ENCODE results near the gene TRIM47.

TRIM47 gene

GRCh38 chr17:75842411-75842810 is 36.0 kb downstream of the TRIM47 start:
- WGBS (ENCODE audit: extremely low coverage, insufficient coverage, low lambda C conversion rate), result no CpG with 5 or more reads among the region's 18 CpGs
- no peak overlapping the region for H3K23ac ChIP-seq (ENCODE audit: low read length)
- no peak overlapping the region for H3K18ac ChIP-seq (ENCODE audit: low read length)
- no peaks in the 10 kb centered on the region for H3K27me3 ChIP-seq (ENCODE audit: insufficient read depth, low read length, poor library complexity)
- peaks cover 7% of the 10 kb centered on the region for H3K4me1 ChIP-seq (ENCODE audit: control insufficient read depth, low read depth, low read length)
- H3K79me2 ChIP-seq (ENCODE audit: control insufficient read depth, insufficient read depth, low read length), result no peaks in the 10 kb centered on the region
- no peak for DNase-seq
- no peak overlapping the region for H3K27ac ChIP-seq (ENCODE audit: low read depth, low read length)
- no peak overlapping the region for H3K9ac ChIP-seq (ENCODE audit: low read length)
- no peak overlapping the region for H2BK120ac ChIP-seq (ENCODE audit: low read depth, low read length)
- no peak overlapping the region for H2AK5ac ChIP-seq (ENCODE audit: low read length)
- no peak overlapping the region for H4K5ac ChIP-seq (ENCODE audit: low read length)
- H2BK15ac ChIP-seq (replicated peaks; ENCODE audit: low read depth), result no peak overlapping the region
- no peak overlapping the region for H3K4me2 ChIP-seq (ENCODE audit: low read length)
- no peak overlapping the region for H3K4ac ChIP-seq (ENCODE audit: low read depth, low read length)
- H3K56ac ChIP-seq (ENCODE audit: low read length), result no peak overlapping the region
- no peaks in the 10 kb centered on the region for H3K79me1 ChIP-seq (ENCODE audit: low read length)
- no peak overlapping the region for H2BK5ac ChIP-seq (ENCODE audit: low read length)
- H3K36me3 ChIP-seq (ENCODE audit: control insufficient read depth, insufficient read depth, low read length), result peaks cover 3% of the 10 kb centered on the region
- H4K8ac ChIP-seq (ENCODE audit: low read depth, low read length), result no peak overlapping the region
- no peak overlapping the region for H3K4me3 ChIP-seq (ENCODE audit: low read length)

- WGBS (ENCODE audit: extremely low coverage, insufficient coverage, low lambda C conversion rate), result no CpG with 5 or more reads among the region's 7 CpGs
- Histone ChIP-seq H3K79me2 (ENCODE audit: control insufficient read depth, insufficient read depth, low read length) (no peaks in the 10 kb centered on the region), H3K27me3 (ENCODE audit: insufficient read depth, low read length, poor library complexity) (no peaks in the 10 kb centered on the region), H3K56ac (ENCODE audit: low read length) (no peak overlapping the region), H3K18ac (ENCODE audit: low read length) (no peak overlapping the region), H3K4me2 (ENCODE audit: low read length) (no peak overlapping the region), H2BK120ac (ENCODE audit: low read depth, low read length) (no peak overlapping the region), H3K4ac (ENCODE audit: low read depth, low read length) (no peak overlapping the region), H2AK5ac (ENCODE audit: low read length) (no peak overlapping the region), H3K9ac (ENCODE audit: low read length) (no peak overlapping the region), H2BK5ac (ENCODE audit: low read length) (no peak overlapping the region), H2BK15ac (replicated peaks; ENCODE audit: low read depth) (no peak overlapping the region), H4K5ac (ENCODE audit: low read length) (no peak overlapping the region), H3K4me1 (ENCODE audit: control insufficient read depth, low read depth, low read length) (peaks cover 7% of the 10 kb centered on the region), H3K4me3 (ENCODE audit: low read length) (no peak overlapping the region), H3K36me3 (ENCODE audit: control insufficient read depth, insufficient read depth, low read length) (no peaks in the 10 kb centered on the region), H3K23ac (ENCODE audit: low read length) (no peak overlapping the region), H4K8ac (ENCODE audit: low read depth, low read length) (no peak overlapping the region), H3K27ac (ENCODE audit: low read depth, low read length) (no peak overlapping the region), H3K79me1 (ENCODE audit: low read length) (no peaks in the 10 kb centered on the region)
- DNase-seq, result no peak
Observed at GRCh38 chr17:75840799-75841164, 37.6 kb downstream of the TRIM47 start.

GRCh38 chr17:75839942-75840798 is 38.2 kb downstream of the TRIM47 start:
- no peak overlapping the region for H2BK15ac ChIP-seq (replicated peaks; ENCODE audit: low read depth)
- no peak overlapping the region for H2AK5ac ChIP-seq (ENCODE audit: low read length)
- no peak overlapping the region for H3K9ac ChIP-seq (ENCODE audit: low read length)
- H3K27ac ChIP-seq (ENCODE audit: low read depth, low read length), result no peak overlapping the region
- no CpG with 5 or more reads among the region's 36 CpGs for WGBS (ENCODE audit: extremely low coverage, insufficient coverage, low lambda C conversion rate)
- no peaks in the 10 kb centered on the region for H3K79me2 ChIP-seq (ENCODE audit: control insufficient read depth, insufficient read depth, low read length)
- H3K4me2 ChIP-seq (ENCODE audit: low read length), result no peak overlapping the region
- no peak overlapping the region for H4K8ac ChIP-seq (ENCODE audit: low read depth, low read length)
- no peak overlapping the region for H3K4ac ChIP-seq (ENCODE audit: low read depth, low read length)
- no peak overlapping the region for H3K4me3 ChIP-seq (ENCODE audit: low read length)
- no peak overlapping the region for H2BK5ac ChIP-seq (ENCODE audit: low read length)
- peaks cover 7% of the 10 kb centered on the region for H3K4me1 ChIP-seq (ENCODE audit: control insufficient read depth, low read depth, low read length)
- H3K56ac ChIP-seq (ENCODE audit: low read length), result no peak overlapping the region
- no peak overlapping the region for H4K5ac ChIP-seq (ENCODE audit: low read length)
- H3K36me3 ChIP-seq (ENCODE audit: control insufficient read depth, insufficient read depth, low read length), result no peaks in the 10 kb centered on the region
- DNase-seq, result no peak
- H3K18ac ChIP-seq (ENCODE audit: low read length), result no peak overlapping the region
- H3K23ac ChIP-seq (ENCODE audit: low read length), result no peak overlapping the region
- no peak overlapping the region for H2BK120ac ChIP-seq (ENCODE audit: low read depth, low read length)
- H3K79me1 ChIP-seq (ENCODE audit: low read length), result no peaks in the 10 kb centered on the region
- no peaks in the 10 kb centered on the region for H3K27me3 ChIP-seq (ENCODE audit: insufficient read depth, low read length, poor library complexity)

DNA sequence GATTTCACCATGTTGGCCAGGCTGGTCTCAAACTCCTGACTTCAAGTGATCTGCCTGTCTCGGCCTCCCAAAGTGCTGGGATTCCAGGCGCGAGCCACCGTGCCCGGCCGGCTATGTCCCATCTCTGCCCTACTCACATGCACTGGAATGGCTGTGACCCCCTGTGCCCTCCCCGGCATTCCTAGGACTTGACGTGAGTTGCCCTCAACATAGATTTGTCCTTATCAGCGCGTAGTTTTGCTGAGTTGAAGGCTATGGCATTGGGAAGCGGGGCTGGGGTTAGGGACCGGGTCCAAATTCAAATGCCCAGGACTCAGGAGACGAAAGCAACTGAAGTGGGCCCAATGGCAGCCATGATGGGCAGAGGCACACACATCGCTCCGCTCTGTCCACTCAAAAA is 40.0 kb downstream of the TRIM47 start:
- Histone ChIP-seq H3K36me3 (ENCODE audit: control insufficient read depth, insufficient read depth, low read length) (no peaks in the 10 kb centered on the region), H3K4me1 (ENCODE audit: control insufficient read depth, low read depth, low read length) (no peaks in the 10 kb centered on the region), H2BK120ac (ENCODE audit: low read depth, low read length) (no peak overlapping the region), H3K18ac (ENCODE audit: low read length) (no peak overlapping the region), H2BK15ac (replicated peaks; ENCODE audit: low read depth) (no peak overlapping the region), H3K27me3 (ENCODE audit: insufficient read depth, low read length, poor library complexity) (no peaks in the 10 kb centered on the region), H3K4ac (ENCODE audit: low read depth, low read length) (no peak overlapping the region), H3K27ac (ENCODE audit: low read depth, low read length) (no peak overlapping the region), H3K4me3 (ENCODE audit: low read length) (no peak overlapping the region), H4K5ac (ENCODE audit: low read length) (no peak overlapping the region), H2BK5ac (ENCODE audit: low read length) (no peak overlapping the region), H3K79me2 (ENCODE audit: control insufficient read depth, insufficient read depth, low read length) (no peaks in the 10 kb centered on the region), H3K56ac (ENCODE audit: low read length) (no peak overlapping the region), H3K23ac (ENCODE audit: low read length) (no peak overlapping the region), H3K4me2 (ENCODE audit: low read length) (no peak overlapping the region), H3K9ac (ENCODE audit: low read length) (no peak overlapping the region), H4K8ac (ENCODE audit: low read depth, low read length) (no peak overlapping the region), H3K79me1 (ENCODE audit: low read length) (no peaks in the 10 kb centered on the region), H2AK5ac (ENCODE audit: low read length) (no peak overlapping the region)
- no CpG with 5 or more reads among the region's 15 CpGs for WGBS (ENCODE audit: extremely low coverage, insufficient coverage, low lambda C conversion rate)
- DNase-seq, result no peak

DNA sequence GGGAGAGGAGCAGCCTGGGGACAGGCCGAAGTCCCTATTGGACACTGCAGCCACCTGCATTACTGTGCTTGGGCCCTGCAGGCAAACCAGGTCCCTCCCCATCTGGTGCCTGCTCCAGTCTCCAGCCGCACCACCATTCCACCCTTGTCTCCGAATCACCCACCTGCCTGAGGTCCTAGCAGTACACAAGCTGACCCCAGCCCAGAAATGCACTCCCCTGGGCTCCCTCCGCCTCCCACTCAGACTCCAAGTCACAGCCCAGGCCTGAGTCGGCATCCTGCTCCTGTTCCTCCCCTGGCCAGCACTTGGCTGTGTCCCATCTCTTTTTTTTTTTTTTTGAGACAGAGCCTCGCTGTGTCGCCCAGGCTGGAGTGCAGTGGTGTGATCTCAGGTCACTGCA is 40.5 kb downstream of the TRIM47 start:
- Histone ChIP-seq H3K27ac (ENCODE audit: low read depth, low read length) (no peak overlapping the region), H3K4me2 (ENCODE audit: low read length) (no peak overlapping the region), H2BK15ac (replicated peaks; ENCODE audit: low read depth) (no peak overlapping the region), H3K79me1 (ENCODE audit: low read length) (no peaks in the 10 kb centered on the region), H3K4me3 (ENCODE audit: low read length) (no peak overlapping the region), H3K9ac (ENCODE audit: low read length) (no peak overlapping the region), H4K5ac (ENCODE audit: low read length) (no peak overlapping the region), H3K27me3 (ENCODE audit: insufficient read depth, low read length, poor library complexity) (no peaks in the 10 kb centered on the region), H2BK120ac (ENCODE audit: low read depth, low read length) (no peak overlapping the region), H2BK5ac (ENCODE audit: low read length) (no peak overlapping the region), H3K36me3 (ENCODE audit: control insufficient read depth, insufficient read depth, low read length) (no peaks in the 10 kb centered on the region), H3K23ac (ENCODE audit: low read length) (no peak overlapping the region), H3K4ac (ENCODE audit: low read depth, low read length) (no peak overlapping the region), H4K8ac (ENCODE audit: low read depth, low read length) (no peak overlapping the region), H2AK5ac (ENCODE audit: low read length) (no peak overlapping the region), H3K4me1 (ENCODE audit: control insufficient read depth, low read depth, low read length) (no peaks in the 10 kb centered on the region), H3K79me2 (ENCODE audit: control insufficient read depth, insufficient read depth, low read length) (no peaks in the 10 kb centered on the region), H3K56ac (ENCODE audit: low read length) (peak overlapping the region; percentile 15), H3K18ac (ENCODE audit: low read length) (no peak overlapping the region)
- DNase-seq, result no peak
- no CpG with 5 or more reads among the region's 7 CpGs for WGBS (ENCODE audit: extremely low coverage, insufficient coverage, low lambda C conversion rate)

DNA sequence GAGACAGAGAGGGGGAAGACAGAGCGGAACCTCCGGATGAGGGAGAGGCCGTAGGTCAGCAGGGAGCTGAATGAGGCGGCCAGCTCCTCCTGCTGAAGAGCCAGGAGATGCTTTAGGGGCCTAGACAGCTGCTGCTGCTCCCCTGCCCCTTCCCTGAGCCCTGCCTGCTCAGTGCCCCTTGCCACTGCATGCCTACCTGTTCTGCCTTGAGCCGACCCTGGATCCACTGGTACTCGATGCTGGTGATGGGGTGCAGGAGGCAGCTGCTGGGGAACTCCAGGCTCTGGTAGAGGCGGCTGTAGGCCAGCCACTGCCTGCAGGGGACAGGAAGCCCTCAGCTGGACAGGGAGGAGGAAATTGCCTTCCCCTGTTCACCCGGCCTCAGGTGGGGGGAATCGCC is 41.8 kb downstream of the TRIM47 start:
- Histone ChIP-seq H3K9ac (ENCODE audit: low read length) (no peak overlapping the region), H2BK5ac (ENCODE audit: low read length) (no peak overlapping the region), H3K4ac (ENCODE audit: low read depth, low read length) (no peak overlapping the region), H3K4me2 (ENCODE audit: low read length) (no peak overlapping the region), H3K79me2 (ENCODE audit: control insufficient read depth, insufficient read depth, low read length) (no peaks in the 10 kb centered on the region), H4K8ac (ENCODE audit: low read depth, low read length) (no peak overlapping the region), H2BK15ac (replicated peaks; ENCODE audit: low read depth) (no peak overlapping the region), H3K4me3 (ENCODE audit: low read length) (no peak overlapping the region), H3K4me1 (ENCODE audit: control insufficient read depth, low read depth, low read length) (peaks cover 4% of the 10 kb centered on the region), H3K27me3 (ENCODE audit: insufficient read depth, low read length, poor library complexity) (no peaks in the 10 kb centered on the region), H3K23ac (ENCODE audit: low read length) (no peak overlapping the region), H3K36me3 (ENCODE audit: control insufficient read depth, insufficient read depth, low read length) (no peaks in the 10 kb centered on the region), H3K79me1 (ENCODE audit: low read length) (no peaks in the 10 kb centered on the region), H2AK5ac (ENCODE audit: low read length) (no peak overlapping the region), H3K18ac (ENCODE audit: low read length) (no peak overlapping the region), H2BK120ac (ENCODE audit: low read depth, low read length) (no peak overlapping the region), H4K5ac (ENCODE audit: low read length) (no peak overlapping the region), H3K56ac (ENCODE audit: low read length) (no peak overlapping the region), H3K27ac (ENCODE audit: low read depth, low read length) (no peak overlapping the region)
- no CpG with 5 or more reads among the region's 9 CpGs for WGBS (ENCODE audit: extremely low coverage, insufficient coverage, low lambda C conversion rate)
- no peak for DNase-seq
